Osteocyte (in vitro differentiated cells): ENCODE measurements around the gene PPP6R2. TPM values are rescaled to one million over a fixed set of nuclear protein-coding genes. Genes with fewer than 3 reads are reported as not detected.

ENCODE experiments used
- DNase-seq: peaks from one replicate; pipeline ENCODE4 v3.0.0; 2021; ENCODE audit warnings: mixed read lengths; ENCODE audit not compliant: unreplicated experiment; ENCODE audit errors: extremely low spot score
- H3K27ac Mint-ChIP-seq: one replicate; pipeline ENCODE4 v1.8.0; 2021; ENCODE audit warnings: mild to moderate bottlenecking, mixed read lengths; ENCODE audit not compliant: unreplicated experiment
- H3K27me3 Mint-ChIP-seq: one replicate; pipeline ENCODE4 v1.8.0; 2021; ENCODE audit warnings: mixed read lengths; ENCODE audit not compliant: unreplicated experiment
- H3K36me3 Mint-ChIP-seq: one replicate; pipeline ENCODE4 v1.8.0; 2021; ENCODE audit warnings: mixed read lengths; ENCODE audit not compliant: unreplicated experiment
- H3K4me1 Mint-ChIP-seq: one replicate; pipeline ENCODE4 v1.8.0; 2021; ENCODE audit warnings: mixed read lengths; ENCODE audit not compliant: unreplicated experiment
- H3K4me3 Mint-ChIP-seq: one replicate; pipeline ENCODE4 v1.8.0; 2021; ENCODE audit warnings: mild to moderate bottlenecking, moderate library complexity, mixed read lengths; ENCODE audit not compliant: unreplicated experiment
- H3K9me3 Mint-ChIP-seq: one replicate; pipeline ENCODE4 v1.8.0; 2021; ENCODE audit warnings: mixed read lengths; ENCODE audit not compliant: unreplicated experiment
- CTCF ChIP-seq: fragments of 200-600 bp; sonication (generic); IDR thresholded peaks from 2 replicates; pipeline ENCODE4 v1.5.0; 2021; ENCODE audit warnings: antibody characterized with exemption, mild to moderate bottlenecking, moderate library complexity
- total RNA-seq: library from RNA; stranded (reverse); gene quantifications from 2 replicates; pipeline ENCODE4 v1.2.1, GENCODE V29; 2021

Gene PPP6R2
- total RNA-seq, 1 donor from 2014 or later, result 62.6 TPM

- H3K36me3 Mint-ChIP-seq, result peaks cover 4% of the 10 kb centered on the region
- H3K27ac Mint-ChIP-seq, result peak overlapping the region; percentile 70
- no peak overlapping the region for H3K4me3 Mint-ChIP-seq
These were observed 45.4 kb upstream of the PPP6R2 start for GRCh38 chr22:50297510-50298265.

GRCh38 chr22:50298266-50298637, 44.9 kb upstream of the PPP6R2 start:
- Mint-ChIP-seq H3K27me3 (no peaks in the 10 kb centered on the region), H3K4me3 (no peak overlapping the region), H3K36me3 (peaks cover 4% of the 10 kb centered on the region), H3K9me3 (no peaks in the 10 kb centered on the region), H3K4me1 (peaks cover 76% of the 10 kb centered on the region), H3K27ac (peak overlapping the region; percentile 70)
- no peak for DNase-seq
- TF ChIP-seq CTCF, result no peak

More at GRCh38 chr22:50297510-50298265, 45.4 kb upstream of the PPP6R2 start:
- DNase-seq, result no peak
- Mint-ChIP-seq H3K27me3 (no peaks in the 10 kb centered on the region), H3K4me1 (peaks cover 74% of the 10 kb centered on the region), H3K9me3 (no peaks in the 10 kb centered on the region)
- no peak for TF ChIP-seq CTCF

GRCh38 chr22:50298937-50299784, 44.0 kb upstream of the PPP6R2 start:
- Mint-ChIP-seq H3K9me3 (no peaks in the 10 kb centered on the region), H3K4me1 (peaks cover 79% of the 10 kb centered on the region), H3K27me3 (no peaks in the 10 kb centered on the region), H3K27ac (no peak overlapping the region), H3K36me3 (peaks cover 4% of the 10 kb centered on the region), H3K4me3 (no peak overlapping the region)
- DNase-seq, result no peak
- no peak for TF ChIP-seq CTCF

GRCh38 chr22:50299785-50300619, 43.1 kb upstream of the PPP6R2 start:
- TF ChIP-seq CTCF, result no peak
- no peaks in the 10 kb centered on the region for H3K27me3 Mint-ChIP-seq
- no peak overlapping the region for H3K4me3 Mint-ChIP-seq
- peaks cover 78% of the 10 kb centered on the region for H3K4me1 Mint-ChIP-seq
- H3K36me3 Mint-ChIP-seq, result peaks cover 4% of the 10 kb centered on the region
- H3K27ac Mint-ChIP-seq, result no peak overlapping the region
- no peaks in the 10 kb centered on the region for H3K9me3 Mint-ChIP-seq
- DNase-seq, result no peak
